ENCODE data around the gene TRMT6. TPM values are rescaled to one million over a fixed set of nuclear protein-coding genes. Genes with fewer than 3 reads are reported as not detected.

Gene TRMT6
- total and polyA plus RNA-seq, 2 experiments from 2014 or later, result 9.7 to 10.3 TPM

DNA sequence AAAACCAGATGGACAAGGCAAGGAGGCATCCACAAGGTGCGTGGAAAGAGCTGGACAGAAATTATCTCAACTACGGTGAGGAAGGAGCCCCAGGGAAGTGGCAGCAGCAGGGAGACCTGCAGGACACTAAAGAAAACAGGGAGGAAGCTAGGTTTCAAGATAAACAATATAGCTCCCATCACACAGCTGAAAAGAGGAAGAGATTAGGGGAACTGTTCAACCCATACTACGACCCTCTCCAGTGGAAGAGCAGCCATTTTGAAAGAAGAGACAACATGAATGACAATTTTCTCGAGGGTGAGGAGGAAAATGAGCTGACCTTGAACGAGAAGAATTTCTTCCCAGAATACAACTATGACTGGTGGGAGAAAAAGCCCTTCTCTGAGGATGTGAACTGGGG is 26.8 kb downstream of the TRMT6 start:
- Histone ChIP-seq H3K9ac (no peak overlapping the region), H3K4me2 (ENCODE audit: unreplicated experiment) (no peak overlapping the region), H3K9me2 (ENCODE audit: insufficient read depth) (no peaks in the 10 kb centered on the region), H3K4me3 (no peak overlapping the region), H2AFZ (no peak overlapping the region), H3K4me1 (ENCODE audit: insufficient read depth) (peaks cover 12% of the 10 kb centered on the region), H3K79me2 (ENCODE audit: insufficient read depth) (no peaks in the 10 kb centered on the region), H3K9me3 (ENCODE audit: low read depth) (no peaks in the 10 kb centered on the region), H3K36me3 (ENCODE audit: low read depth) (no peaks in the 10 kb centered on the region), H3K27me3 (replicated peaks; ENCODE audit: insufficient read depth) (0 out of 2 replicates have a peak, but pooled peaks cover 6% of the 10 kb centered on the region), H3F3A (ENCODE audit: insufficient read depth) (no peaks in the 10 kb centered on the region), H3K27ac (no peak overlapping the region), H4K20me1 (ENCODE audit: insufficient read depth) (no peaks in the 10 kb centered on the region)
- 49 to 51% methylated on average over 5 of the region's 5 CpGs for WGBS, 2 experiments (ENCODE audit: low coverage in 1 of 2, low lambda C conversion rate in 2 of 2, missing lambda C conversion rate in 2 of 2)
- DNase-seq, result no peak
- TF ChIP-seq EZH2 (IDR thresholded peaks at IDR 0.05; ENCODE audit: insufficient read depth, poor library complexity, severe bottlenecking) (no peak), EZH2phosphoT487 (IDR thresholded peaks at IDR 0.05; ENCODE audit: insufficient read depth, low read depth) (no peak)
- in situ Hi-C loops (cut with MboI), result no loop called here

DNA sequence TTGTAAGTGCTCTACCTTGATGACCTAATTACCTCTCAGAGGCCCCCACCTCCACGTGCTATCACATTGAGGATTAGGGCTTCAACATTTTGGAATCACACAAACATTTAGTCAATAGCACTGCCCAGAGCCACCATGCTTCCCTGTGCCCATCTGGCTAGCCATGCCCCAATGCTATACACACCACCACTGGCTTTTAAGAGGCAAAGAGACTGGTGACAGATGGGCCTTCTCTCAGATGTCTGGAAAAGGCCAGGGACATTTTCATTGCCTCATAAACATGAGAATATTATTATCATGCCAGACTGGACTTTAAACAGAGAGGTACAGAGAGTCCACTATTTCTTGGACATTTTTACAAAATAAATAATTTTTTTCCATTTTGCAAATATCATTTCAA is 29.8 kb downstream of the TRMT6 start:
- 0 to 5% methylated on average over 1 of the region's 1 CpG for WGBS, 2 experiments (ENCODE audit: low coverage in 1 of 2, low lambda C conversion rate in 2 of 2, missing lambda C conversion rate in 2 of 2)
- TF ChIP-seq EZH2phosphoT487 (IDR thresholded peaks at IDR 0.05; ENCODE audit: insufficient read depth, low read depth) (no peak), EZH2 (IDR thresholded peaks at IDR 0.05; ENCODE audit: insufficient read depth, poor library complexity, severe bottlenecking) (no peak)
- Histone ChIP-seq H3K27ac (no peak overlapping the region), H3K9me2 (ENCODE audit: insufficient read depth) (no peaks in the 10 kb centered on the region), H3K79me2 (ENCODE audit: insufficient read depth) (no peaks in the 10 kb centered on the region), H2AFZ (no peak overlapping the region), H4K20me1 (ENCODE audit: insufficient read depth) (no peaks in the 10 kb centered on the region), H3K36me3 (ENCODE audit: low read depth) (no peaks in the 10 kb centered on the region), H3K27me3 (replicated peaks; ENCODE audit: insufficient read depth) (0 out of 2 replicates have a peak, but pooled peaks cover 6% of the 10 kb centered on the region), H3K9ac (no peak overlapping the region), H3F3A (ENCODE audit: insufficient read depth) (no peaks in the 10 kb centered on the region), H3K4me1 (ENCODE audit: insufficient read depth) (peaks cover 12% of the 10 kb centered on the region), H3K9me3 (ENCODE audit: low read depth) (no peaks in the 10 kb centered on the region), H3K4me3 (no peak overlapping the region), H3K4me2 (ENCODE audit: unreplicated experiment) (no peak overlapping the region)
- in situ Hi-C loops (cut with MboI), result no loop called here
- no peak for DNase-seq

DNA sequence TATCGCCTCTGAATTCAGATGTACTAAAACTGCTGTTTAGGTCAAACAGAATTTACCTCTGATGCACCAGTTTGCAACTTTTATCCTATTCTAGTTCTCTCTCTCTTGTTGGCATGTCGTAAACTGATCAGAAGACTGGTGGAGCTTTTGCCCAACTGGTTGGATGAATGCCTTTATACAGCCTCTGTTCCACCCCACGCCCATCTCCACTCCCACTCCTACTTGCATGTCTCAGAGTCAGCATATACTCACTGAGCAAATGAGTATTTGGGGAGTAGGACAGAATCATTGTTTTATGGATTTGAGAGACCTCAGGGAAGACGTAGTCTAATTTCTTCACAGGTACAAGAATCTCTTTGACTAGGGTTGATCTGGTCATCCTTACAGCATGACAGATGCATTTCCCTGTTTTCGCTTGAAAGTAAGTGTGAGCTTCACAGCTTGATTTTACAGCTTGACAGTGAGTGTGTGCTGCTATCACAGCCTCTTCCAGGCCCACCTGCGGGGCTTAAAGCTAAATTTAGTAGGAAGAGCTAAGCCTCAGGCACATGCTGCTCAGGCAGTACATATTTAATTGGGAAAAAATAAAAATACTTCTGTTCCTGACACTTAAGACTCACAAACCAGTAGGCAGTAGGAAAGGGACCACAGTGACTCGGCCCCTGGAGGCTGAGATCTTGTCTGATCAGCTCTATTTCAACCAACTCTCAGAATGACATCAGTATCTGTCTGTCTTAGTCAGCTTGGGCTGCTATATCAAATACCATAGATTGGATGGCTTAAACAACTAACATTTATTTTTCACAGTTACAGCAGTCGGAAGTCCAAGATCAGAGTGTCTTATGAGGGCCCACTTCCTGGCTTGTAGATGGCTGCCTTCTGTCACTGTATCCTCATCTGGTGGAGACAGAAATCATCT is 30.4 kb downstream of the TRMT6 start:
- Histone ChIP-seq H3K27ac (no peak overlapping the region), H3K4me2 (ENCODE audit: unreplicated experiment) (peak overlapping the region; percentile 75)
- DNase-seq, result no peak

DNA sequence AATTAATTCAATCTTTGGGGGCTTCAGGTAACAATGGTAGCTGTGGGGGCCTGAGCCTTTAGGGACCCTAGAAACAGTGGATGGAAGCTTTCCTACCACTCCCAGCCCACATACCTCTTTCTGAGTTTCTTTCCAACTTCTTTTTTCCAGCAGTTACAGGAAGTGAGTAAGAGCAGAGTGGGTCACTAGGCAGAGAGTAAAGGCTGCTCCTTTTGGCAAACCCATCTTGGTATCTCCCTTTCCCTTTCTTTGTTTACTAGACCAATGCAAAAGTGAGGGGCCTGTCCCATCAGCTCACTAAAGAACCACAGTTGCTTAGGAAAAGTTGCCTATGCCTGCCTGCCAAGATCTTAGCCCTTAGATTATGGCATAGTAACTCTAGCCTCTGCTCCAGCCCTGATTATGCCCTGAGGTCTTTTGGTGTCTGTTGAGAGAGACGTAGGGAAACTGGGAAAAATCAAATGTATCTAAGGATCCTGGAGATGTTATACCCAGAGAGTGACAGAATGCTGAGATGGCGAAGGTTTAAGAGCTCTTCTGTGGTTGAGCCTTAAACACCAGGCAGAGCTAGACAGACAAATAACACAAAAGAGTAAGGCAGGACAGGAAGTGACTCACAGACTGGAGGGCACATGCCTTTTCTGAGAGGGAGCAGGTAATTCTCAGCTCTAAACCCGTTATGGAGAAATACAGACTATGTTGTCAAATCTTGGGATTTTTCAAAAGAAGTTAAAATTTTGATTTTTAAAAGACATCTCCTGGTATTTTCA is 31.3 kb downstream of the TRMT6 start:
- H2AFZ ChIP-seq, result no peak overlapping the region
- in situ Hi-C loops (cut with MboI), result no loop called here
- H3K4me2 ChIP-seq (ENCODE audit: unreplicated experiment), result peak overlapping the region; percentile 75
- H3F3A ChIP-seq (ENCODE audit: insufficient read depth), result no peaks in the 10 kb centered on the region
- H3K9ac ChIP-seq, result no peak overlapping the region
- H3K4me1 ChIP-seq (ENCODE audit: insufficient read depth), result peaks cover 12% of the 10 kb centered on the region
- peak; percentile 63 for DNase-seq
- H3K9me2 ChIP-seq (ENCODE audit: insufficient read depth), result no peaks in the 10 kb centered on the region
- H3K27me3 ChIP-seq (replicated peaks; ENCODE audit: insufficient read depth), result no peaks in the 10 kb centered on the region
- H3K27ac ChIP-seq, result no peak overlapping the region
- peak overlapping the region; percentile 11; the same call in 1 of the 2 replicates for H3K4me3 ChIP-seq
- no peaks in the 10 kb centered on the region for H3K36me3 ChIP-seq (ENCODE audit: low read depth)
- no peaks in the 10 kb centered on the region for H3K79me2 ChIP-seq (ENCODE audit: insufficient read depth)
- TF ChIP-seq EZH2phosphoT487 (IDR thresholded peaks at IDR 0.05; ENCODE audit: insufficient read depth, low read depth) (no peak), EZH2 (IDR thresholded peaks at IDR 0.05; ENCODE audit: insufficient read depth, poor library complexity, severe bottlenecking) (no peak)
- H3K9me3 ChIP-seq (ENCODE audit: low read depth), result no peaks in the 10 kb centered on the region
- no peaks in the 10 kb centered on the region for H4K20me1 ChIP-seq (ENCODE audit: insufficient read depth)
- 14 to 24% methylated on average over 3 of the region's 3 CpGs for WGBS, 2 experiments (ENCODE audit: low coverage in 1 of 2, low lambda C conversion rate in 2 of 2, missing lambda C conversion rate in 2 of 2)

More for the DNA sequence above, 30.4 kb downstream of the TRMT6 start:
- Histone ChIP-seq H3K79me2 (ENCODE audit: insufficient read depth) (no peaks in the 10 kb centered on the region), H3K4me1 (ENCODE audit: insufficient read depth) (peaks cover 12% of the 10 kb centered on the region), H4K20me1 (ENCODE audit: insufficient read depth) (no peaks in the 10 kb centered on the region), H2AFZ (no peak overlapping the region), H3F3A (ENCODE audit: insufficient read depth) (no peaks in the 10 kb centered on the region), H3K9ac (no peak overlapping the region), H3K4me3 (no peak overlapping the region), H3K36me3 (ENCODE audit: low read depth) (no peaks in the 10 kb centered on the region), H3K9me2 (ENCODE audit: insufficient read depth) (no peaks in the 10 kb centered on the region), H3K27me3 (replicated peaks; ENCODE audit: insufficient read depth) (0 out of 2 replicates have a peak, but pooled peaks cover 6% of the 10 kb centered on the region), H3K9me3 (ENCODE audit: low read depth) (no peaks in the 10 kb centered on the region)
- in situ Hi-C loops (cut with MboI), result no loop called here
- WGBS, 2 experiments (ENCODE audit: low coverage in 1 of 2, low lambda C conversion rate in 2 of 2, missing lambda C conversion rate in 2 of 2), result 59 to 67% methylated on average over 8 of the region's 8 CpGs
- TF ChIP-seq EZH2 (IDR thresholded peaks at IDR 0.05; ENCODE audit: insufficient read depth, poor library complexity, severe bottlenecking) (no peak), EZH2phosphoT487 (IDR thresholded peaks at IDR 0.05; ENCODE audit: insufficient read depth, low read depth) (no peak)
